Transverse colon (tissue), 4 donors: Measurements from ENCODE around the gene KDF1. TPM values are rescaled to one million over a fixed set of nuclear protein-coding genes. Genes with fewer than 3 reads are reported as not detected.
"Not testable (repeated sequence)": the region's sequence is repeated elsewhere in the genome, so short reads cannot be mapped to it uniquely, and the experiment has no call there.

Experiments
- DNase-seq: peaks from one replicate; pipeline ENCODE4 v3.0.0-alpha.2; 2019
- H3K27ac ChIP-seq, 4 donors: fragments of 200-600 bp; sonication (generic); 2 replicates each; pipeline ENCODE4 v1.5.1; 2016 to 2018; ENCODE audit warnings: inconsistent platforms in 4 of 4
- H3K27me3 ChIP-seq: fragments of 200-600 bp; sonication (generic); 2 replicates; pipeline ENCODE4 v1.5.1; 2017; ENCODE audit warnings: inconsistent platforms
- H3K36me3 ChIP-seq, 4 donors: fragments of 200-600 bp; sonication (generic); 2 replicates each; pipeline ENCODE4 v1.5.1; 2017 to 2019; ENCODE audit warnings: inconsistent platforms in 4 of 4
- H3K4me1 ChIP-seq, 4 donors: fragments of 200-600 bp; sonication (generic); 2 replicates each; pipeline ENCODE4 v1.5.1; 2017 to 2020; ENCODE audit warnings: inconsistent platforms in 4 of 4
- H3K4me3 ChIP-seq, 4 donors: fragments of 200-600 bp; sonication (generic); 1 replicate in 1 of 4; 2 replicates in 3 of 4; pipeline versions ENCODE4 v1.5.1 to v1.6.1; 2017 to 2019; ENCODE audit warnings: inconsistent platforms in 4 of 4
- H3K9me3 ChIP-seq, 2 donors: fragments of 200-600 bp; sonication (generic); 2 replicates each; pipeline ENCODE4 v1.5.1; 2017 to 2019; ENCODE audit warnings: inconsistent platforms in 2 of 2
- CTCF ChIP-seq, 5 experiments: fragments of 200-600 bp in 3 of 5; fragments of 450-650 bp in 2 of 5; sonication (generic) in 3 of 5; IDR thresholded peaks; 1 replicate in 2 of 5; 2 replicates in 3 of 5; pipeline ENCODE4 v1.5.1; 2016 to 2017; ENCODE audit warnings: antibody characterized with exemption in 5 of 5, inconsistent platforms in 3 of 5, mild to moderate bottlenecking in 2 of 5, moderate library complexity in 1 of 5
- EP300 ChIP-seq: sonication (generic); formaldehyde crosslinking; IDR thresholded peaks from one replicate; pipeline ENCODE4 v1.6.1; 2017; ENCODE audit warnings: antibody characterized with exemption, low read depth
- POLR2A ChIP-seq: fragments of 450-650 bp; IDR thresholded peaks from one replicate; pipeline ENCODE4 v1.6.1; 2016; ENCODE audit warnings: antibody characterized with exemption, mild to moderate bottlenecking, moderate library complexity
- POLR2AphosphoS5 ChIP-seq, 3 donors: sonication (generic); formaldehyde crosslinking; IDR thresholded peaks; one replicate each; pipeline ENCODE4 v1.6.1; 2016; ENCODE audit warnings: antibody characterized with exemption in 3 of 3
- WGBS, 2 donors: methylation state at CpG; one replicate each; pipeline ENCODE4 v1.1.5; 2018; ENCODE audit warnings: low coverage in 1 of 2; 5-methylcytosine and 5-hydroxymethylcytosine counted together
- in situ Hi-C, 4 donors: fragments of 200-750 bp; cut with MboI; loops; one replicate each; pipeline versions ENCODE4 v1.15.0 to v1.15.1; 2017; ENCODE audit warnings: low sequenced_read_pairs in 3 of 4, low pct_ligation_motif_present in 1 of 4, low pct_unique_long_range_greater_than_20kb in 1 of 4
- intact Hi-C: fragments of 100-400 bp; cut with DNase I; formaldehyde crosslinking; loops from one replicate; pipeline ENCODE4 v1.15.1; 2023; ENCODE audit warnings: low total_unique reads
- total RNA-seq, 4 donors: library from RNA; depleted of rRNA; stranded (reverse); fragments of >200 nt; gene quantifications; one replicate each; pipeline ENCODE4 v1.1.0, GENCODE V29; 2016

Gene KDF1
- total RNA-seq, 4 donors from 2014 or later: 11.6 to 36.2 (median 29.8) TPM

GRCh38 chr1:26991310-26992116 is 31.2 kb upstream of the KDF1 start:
- in situ Hi-C loops: loop anchor here in 1 of 4 donors (10.0 kb wide), 1 partner anchor 103 kb away; no protein-coding TSS in a partner anchor
- intact Hi-C loops: loop anchor here (10.0 kb wide), 1 partner anchor 293 kb away; no protein-coding TSS in a partner anchor
- H3K27ac ChIP-seq: no peak overlapping the region

GRCh38 chr1:26989403-26990109 is 29.3 kb upstream of the KDF1 start:
- Histone ChIP-seq H3K27me3 (peaks cover 37% of the 10 kb centered on the region), H3K4me1 (peaks cover 0 to 12% (median 4%) of the 10 kb centered on the region in 4 donors)
- not testable (repeated sequence) for H3K36me3 ChIP-seq, H3K27ac ChIP-seq, H3K4me3 ChIP-seq, DNase-seq, H3K9me3 ChIP-seq
- in situ Hi-C loops (loop anchor here in 1 of 4 donors (10.0 kb wide), 1 partner anchor 105 kb away; no protein-coding TSS in a partner anchor), intact Hi-C loops (loop anchor here (10.0 kb wide), 1 partner anchor 295 kb away; no protein-coding TSS in a partner anchor)
- WGBS, 2 donors: 61 to 78% methylated on average over 4 to 12 of the region's 12 CpGs

More at GRCh38 chr1:26991310-26992116, 31.2 kb upstream of the KDF1 start:
- Histone ChIP-seq H3K36me3 (no peaks in the 10 kb centered on the region), H3K4me1 (peaks cover 0 to 19% (median 6%) of the 10 kb centered on the region in 4 donors), H3K27me3 (peaks cover 55% of the 10 kb centered on the region), H3K4me3 (no peak overlapping the region), H3K9me3 (no peaks in the 10 kb centered on the region)
- TF ChIP-seq CTCF (IDR thresholded peaks at IDR 0.05) (no peak), EP300 (no peak), POLR2A (no peak), POLR2AphosphoS5 (IDR thresholded peaks at IDR 0.05) (no peak)
- DNase-seq: no peak
- WGBS, 2 donors: 52 to 53% methylated on average over 3 to 10 of the region's 10 CpGs

GRCh38 chr1:26986658-26987057 is 26.4 kb upstream of the KDF1 start:
- no peak for DNase-seq
- TF ChIP-seq EP300 (no peak), CTCF (IDR thresholded peaks at IDR 0.05) (no peak), POLR2AphosphoS5 (IDR thresholded peaks at IDR 0.05) (no peak), POLR2A (no peak)
- Histone ChIP-seq H3K9me3 (no peaks in the 10 kb centered on the region), H3K36me3 (no peaks in the 10 kb centered on the region), H3K4me3 (no peak overlapping the region), H3K4me1 (no peaks in the 10 kb centered on the region), H3K27me3 (peaks cover 17% of the 10 kb centered on the region), H3K27ac (no peak overlapping the region)
- in situ Hi-C loops: no loop called here
- intact Hi-C loops: no loop called here
- WGBS, 2 donors: 37% methylated on average over 2 of the region's 2 CpGs

GRCh38 chr1:26984291-26984690 is 24.0 kb upstream of the KDF1 start:
- TF ChIP-seq EP300: no peak
- TF ChIP-seq CTCF (IDR thresholded peaks at IDR 0.05): no peak
- TF ChIP-seq POLR2A: no peak
- no peak for TF ChIP-seq POLR2AphosphoS5 (IDR thresholded peaks at IDR 0.05)
- in situ Hi-C loops: no loop called here

More at GRCh38 chr1:26984291-26984690, 24.0 kb upstream of the KDF1 start:
- 79 to 87% methylated on average over 6 to 8 of the region's 8 CpGs for WGBS, 2 donors
- Histone ChIP-seq H3K27me3 (peaks cover 9% of the 10 kb centered on the region), H3K4me1 (no peaks in the 10 kb centered on the region), H3K36me3 (no peaks in the 10 kb centered on the region), H3K4me3 (no peak overlapping the region), H3K9me3 (no peaks in the 10 kb centered on the region), H3K27ac (no peak overlapping the region)
- DNase-seq: no peak
- intact Hi-C loops: no loop called here
